ENCODE results near the gene ARHGAP26. TPM values are rescaled to one million over a fixed set of nuclear protein-coding genes. Genes with fewer than 3 reads are reported as not detected.

The ARHGAP26 gene
- total and polyA plus RNA-seq, 2 of the 4 experiments (the other 2 are of a cell fraction): 0.54 to 0.56 TPM

DNA sequence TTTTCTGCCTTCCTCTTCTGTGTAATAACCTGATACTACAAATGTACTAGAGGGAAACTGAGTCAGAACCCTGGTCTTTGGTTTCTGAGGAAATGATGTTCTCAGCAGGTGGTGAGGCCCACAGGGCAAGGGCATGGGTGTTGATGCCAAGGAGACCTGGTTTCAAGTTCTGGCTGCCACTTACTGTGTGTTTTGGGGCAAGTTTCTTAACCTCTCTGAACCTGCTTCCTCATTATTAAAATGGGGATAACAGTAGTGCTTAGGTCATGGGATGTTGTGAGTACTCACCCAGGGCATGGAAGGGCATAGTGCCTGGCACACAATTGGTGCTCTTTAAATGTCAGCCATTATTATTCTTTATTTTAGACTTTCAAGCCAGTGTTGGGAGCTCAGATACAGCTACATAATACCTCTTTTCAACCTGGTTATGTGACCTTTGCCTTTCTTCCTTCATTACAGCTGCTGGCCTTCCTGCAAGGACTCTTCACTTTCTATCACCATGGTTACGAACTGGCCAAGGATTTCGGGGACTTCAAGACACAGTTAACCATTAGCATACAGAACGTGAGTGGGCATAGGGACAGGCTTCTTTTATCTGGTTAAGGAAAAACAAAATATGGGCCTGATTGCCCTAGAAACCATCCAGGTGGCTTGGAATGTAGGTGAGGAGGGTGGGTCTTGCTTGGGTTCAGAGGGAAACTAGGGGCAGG is 131.5 kb downstream of the ARHGAP26 start:
- Histone ChIP-seq H4K8ac (ENCODE audit: low read depth in 2 of 2, low read length in 2 of 2) (peak overlapping the region in 1 of 2 experiments; percentile 30; a peak in 1 of 4 replicates), H3K27ac (ENCODE audit: insufficient read depth, low read length) (peak overlapping the region; percentile 27; the same call in 1 of the 2 replicates), H3K27me3 (ENCODE audit: control insufficient read depth, insufficient read depth, low read length) (no peaks in the 10 kb centered on the region; the same call in 1 of the 2 replicates), H4K91ac (ENCODE audit: insufficient read depth, low read depth, low read length) (peak overlapping the region; percentile 53), H3K4me2 (ENCODE audit: low read depth, low read length) (peak overlapping the region; percentile 9), H3K23ac (ENCODE audit: low read depth, low read length) (peak overlapping the region; percentile 31; the same call in 1 of the 2 replicates), H3K4me1 (ENCODE audit: control insufficient read depth, insufficient read depth, low read length) (peaks cover 9% of the 10 kb centered on the region), H2AFZ (replicated peaks; ENCODE audit: low read length, poor library complexity) (no peak overlapping the region), H3K14ac (replicated peaks; ENCODE audit: low read depth, low read length) (peak overlapping the region; percentile 53), H3K4ac (ENCODE audit: low read depth, low read length) (peak overlapping the region; percentile 49), H2BK20ac (ENCODE audit: low read depth, low read length) (peak overlapping the region; percentile 73), H3K36me3 (ENCODE audit: control insufficient read depth, insufficient read depth, low read length) (no peaks in the 10 kb centered on the region), H3K56ac (ENCODE audit: extremely low read depth, insufficient read depth, low read length) (no peak overlapping the region), H3K9ac (ENCODE audit: low read depth, low read length) (no peak overlapping the region), H4K20me1 (ENCODE audit: insufficient read depth, low read length) (no peaks in the 10 kb centered on the region), H2BK15ac (ENCODE audit: low read depth, low read length) (peak overlapping the region; percentile 18; the same call in 1 of the 3 replicates), H3K18ac (ENCODE audit: low read depth, low read length) (peak overlapping the region; percentile 58; the same call in 1 of the 2 replicates), H2AK5ac (ENCODE audit: low read depth, low read length) (peak overlapping the region; percentile 69), H3K9me3 (ENCODE audit: control insufficient read depth, insufficient read depth, low read length) (no peaks in the 10 kb centered on the region), H2BK5ac (ENCODE audit: low read depth, low read length, poor library complexity, severe bottlenecking) (no peak overlapping the region), H4K5ac (ENCODE audit: low read depth, low read length) (peak overlapping the region; percentile 45), H3K79me1 (ENCODE audit: low read depth in 1 of 2, low read length in 2 of 2) (no peaks in the 10 kb centered on the region; a peak in 1 of 4 replicates), H3K9me1 (ENCODE audit: insufficient read depth, low read length) (peaks cover 7% of the 10 kb centered on the region), H3K4me3 (ENCODE audit: insufficient read depth, low read depth, low read length) (no peak overlapping the region), H2AK9ac (replicated peaks; ENCODE audit: low read depth, low read length, poor library complexity) (peak overlapping the region; percentile 2), H2BK120ac (ENCODE audit: low read depth, low read length) (peak overlapping the region; percentile 68)
- intact Hi-C loops (cut with micrococcal nuclease): no loop called here
- POLR2A ChIA-PET (ENCODE audit: unreplicated experiment): no interaction called here
- dilution Hi-C loops (cut with HindIII; ENCODE audit: low sequenced_read_pairs, unreplicated experiment): no loop called here
- ATAC-seq (ENCODE audit: low read depth) (no peak), DNase-seq (no peak)
- in situ Hi-C loops (cut with MboI; ENCODE audit: low sequenced_read_pairs): loop anchor here (25.0 kb wide), 1 partner anchor 1261 kb away; the partner anchor contains the start of genes KCTD16 and YIPF5
- WGBS, 2 experiments (ENCODE audit: extremely low coverage in 2 of 2, insufficient read length in 1 of 2): no CpG with 5 or more reads among the region's 3 CpGs
- BruUV-seq (replicated peaks): no TSS peak
- CTCF ChIA-PET: interaction anchor here (1.1 kb wide), 1 partner anchor 13 kb away, joined by 3 read pairs; no protein-coding TSS in a partner anchor
- no peak for TF ChIP-seq MAZ (IDR thresholded peaks at IDR 0.05; ENCODE audit: borderline replicate concordance, low read depth, low read length)
- TF ChIP-seq, protein P1, sequence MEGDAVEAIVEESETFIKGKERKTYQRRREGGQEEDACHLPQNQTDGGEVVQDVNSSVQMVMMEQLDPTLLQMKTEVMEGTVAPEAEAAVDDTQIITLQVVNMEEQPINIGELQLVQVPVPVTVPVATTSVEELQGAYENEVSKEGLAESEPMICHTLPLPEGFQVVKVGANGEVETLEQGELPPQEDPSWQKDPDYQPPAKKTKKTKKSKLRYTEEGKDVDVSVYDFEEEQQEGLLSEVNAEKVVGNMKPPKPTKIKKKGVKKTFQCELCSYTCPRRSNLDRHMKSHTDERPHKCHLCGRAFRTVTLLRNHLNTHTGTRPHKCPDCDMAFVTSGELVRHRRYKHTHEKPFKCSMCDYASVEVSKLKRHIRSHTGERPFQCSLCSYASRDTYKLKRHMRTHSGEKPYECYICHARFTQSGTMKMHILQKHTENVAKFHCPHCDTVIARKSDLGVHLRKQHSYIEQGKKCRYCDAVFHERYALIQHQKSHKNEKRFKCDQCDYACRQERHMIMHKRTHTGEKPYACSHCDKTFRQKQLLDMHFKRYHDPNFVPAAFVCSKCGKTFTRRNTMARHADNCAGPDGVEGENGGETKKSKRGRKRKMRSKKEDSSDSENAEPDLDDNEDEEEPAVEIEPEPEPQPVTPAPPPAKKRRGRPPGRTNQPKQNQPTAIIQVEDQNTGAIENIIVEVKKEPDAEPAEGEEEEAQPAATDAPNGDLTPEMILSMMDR (conservative IDR thresholded peaks at IDR 0.05; ENCODE audit: low read depth, low read length): no peak
- TF ChIP-seq RFX5 (IDR thresholded peaks at IDR 0.05; ENCODE audit: low read depth, low read length): no peak
- TF ChIP-seq FOS (IDR thresholded peaks at IDR 0.05; ENCODE audit: low read depth, low read length): no peak
- no peak for TF ChIP-seq CHD1 (IDR thresholded peaks at IDR 0.05; ENCODE audit: low read depth, low read length)
- TF ChIP-seq MAFK (IDR thresholded peaks at IDR 0.05; ENCODE audit: low read depth, low read length): no peak
- TF ChIP-seq, protein P2, sequence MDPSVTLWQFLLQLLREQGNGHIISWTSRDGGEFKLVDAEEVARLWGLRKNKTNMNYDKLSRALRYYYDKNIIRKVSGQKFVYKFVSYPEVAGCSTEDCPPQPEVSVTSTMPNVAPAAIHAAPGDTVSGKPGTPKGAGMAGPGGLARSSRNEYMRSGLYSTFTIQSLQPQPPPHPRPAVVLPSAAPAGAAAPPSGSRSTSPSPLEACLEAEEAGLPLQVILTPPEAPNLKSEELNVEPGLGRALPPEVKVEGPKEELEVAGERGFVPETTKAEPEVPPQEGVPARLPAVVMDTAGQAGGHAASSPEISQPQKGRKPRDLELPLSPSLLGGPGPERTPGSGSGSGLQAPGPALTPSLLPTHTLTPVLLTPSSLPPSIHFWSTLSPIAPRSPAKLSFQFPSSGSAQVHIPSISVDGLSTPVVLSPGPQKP (IDR thresholded peaks at IDR 0.05; ENCODE audit: borderline replicate concordance, low read depth, low read length): no peak
- TF ChIP-seq MXI1 (IDR thresholded peaks at IDR 0.05; ENCODE audit: borderline replicate concordance, low read depth, low read length): no peak
- TF ChIP-seq RAD21 (IDR thresholded peaks at IDR 0.05; ENCODE audit: low read length): no peak
- no peak for TF ChIP-seq RCOR1 (IDR thresholded peaks at IDR 0.05; ENCODE audit: insufficient replicate concordance, low read length)
- TF ChIP-seq SMC3 (IDR thresholded peaks at IDR 0.05; ENCODE audit: low read depth, low read length): no peak
- no peak for TF ChIP-seq POLR2A (IDR thresholded peaks at IDR 0.05; ENCODE audit: low read depth, low read length)
- TF ChIP-seq NFE2L2 (IDR thresholded peaks at IDR 0.05; ENCODE audit: low read depth, low read length): no peak
- no peak for TF ChIP-seq CEBPB (IDR thresholded peaks at IDR 0.05; ENCODE audit: low read depth, low read length)
- TF ChIP-seq, protein P3, sequence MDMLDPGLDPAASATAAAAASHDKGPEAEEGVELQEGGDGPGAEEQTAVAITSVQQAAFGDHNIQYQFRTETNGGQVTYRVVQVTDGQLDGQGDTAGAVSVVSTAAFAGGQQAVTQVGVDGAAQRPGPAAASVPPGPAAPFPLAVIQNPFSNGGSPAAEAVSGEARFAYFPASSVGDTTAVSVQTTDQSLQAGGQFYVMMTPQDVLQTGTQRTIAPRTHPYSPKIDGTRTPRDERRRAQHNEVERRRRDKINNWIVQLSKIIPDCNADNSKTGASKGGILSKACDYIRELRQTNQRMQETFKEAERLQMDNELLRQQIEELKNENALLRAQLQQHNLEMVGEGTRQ (IDR thresholded peaks at IDR 0.05; ENCODE audit: low read depth, low read length): no peak
